Testis (tissue), 2 donors: ENCODE measurements around the gene CCRL2.

Source experiments
- CTCF ChIP-seq, 3 experiments: fragments of 450-650 bp in 2 of 3; fragments of 200-600 bp in 1 of 3; sonication (generic) in 1 of 3; IDR thresholded peaks; one replicate each; pipeline ENCODE4 v1.5.1; 2016 to 2019; ENCODE audit warnings: antibody characterized with exemption in 3 of 3, mild to moderate bottlenecking in 2 of 3, moderate library complexity in 1 of 3
- POLR2A ChIP-seq: fragments of 450-650 bp; IDR thresholded peaks from one replicate; pipeline ENCODE4 v1.6.1; 2017; ENCODE audit warnings: antibody characterized with exemption, mild to moderate bottlenecking, moderate library complexity

GRCh38 chr3:46410669-46411068, 3.6 kb downstream of the CCRL2 start:
- TF ChIP-seq CTCF (IDR thresholded peaks at IDR 0.05) (no peak), POLR2A (no peak)
